KMS-11 (cell line): ENCODE measurements around the gene TSPYL4.

Experiments
- H2AFZ ChIP-seq: fragments of 200-600 bp; sonication (generic); 2 replicates; pipeline ENCODE4 v1.6.1; 2016; ENCODE audit warnings: antibody characterized with exemption, mixed run types, low read depth
- H3K27ac ChIP-seq: fragments of 200-600 bp; sonication (generic); 2 replicates; pipeline ENCODE4 v1.6.1; 2016; ENCODE audit warnings: mild to moderate bottlenecking, mixed run types
- H3K27me3 ChIP-seq: fragments of 200-600 bp; sonication (generic); 2 replicates; pipeline ENCODE4 v1.6.1; 2017; ENCODE audit warnings: mild to moderate bottlenecking, low read depth, mixed run types, moderate library complexity; ENCODE audit not compliant: insufficient read depth
- H3K36me3 ChIP-seq: fragments of 200-600 bp; sonication (generic); 2 replicates; pipeline ENCODE4 v1.6.1; 2017; ENCODE audit warnings: mild to moderate bottlenecking, mixed run types; ENCODE audit not compliant: insufficient read depth
- H3K4me1 ChIP-seq: fragments of 200-600 bp; sonication (generic); 2 replicates; pipeline ENCODE4 v1.6.1; 2016; ENCODE audit warnings: mild to moderate bottlenecking, low read depth, mixed run types; ENCODE audit not compliant: poor library complexity, severe bottlenecking
- H3K4me2 ChIP-seq: fragments of 200-600 bp; sonication (generic); 2 replicates; pipeline ENCODE4 v1.7.0; 2016; ENCODE audit warnings: mild to moderate bottlenecking, mixed run types
- H3K4me3 ChIP-seq: fragments of 200-600 bp; sonication (generic); IDR thresholded peaks from 2 replicates; pipeline ENCODE4 v1.6.1; 2017; ENCODE audit warnings: low read depth, low read length, mixed read lengths; ENCODE audit not compliant: insufficient read depth
- H3K79me2 ChIP-seq: fragments of 200-600 bp; sonication (generic); 2 replicates; pipeline ENCODE4 v1.6.1; 2016; ENCODE audit warnings: low read depth, mixed run types; ENCODE audit not compliant: insufficient read depth
- H3K9ac ChIP-seq: fragments of 200-600 bp; sonication (generic); 2 replicates; pipeline ENCODE4 v1.6.1; 2016; ENCODE audit warnings: mild to moderate bottlenecking, mixed run types
- H4K20me1 ChIP-seq: fragments of 200-600 bp; sonication (generic); 2 replicates; pipeline ENCODE4 v1.6.1; 2016; ENCODE audit warnings: mild to moderate bottlenecking, mixed run types; ENCODE audit not compliant: insufficient read depth
- TF ChIP-seq, protein P1 (sequence below): fragments of 200-600 bp; sonication (generic); conservative IDR thresholded peaks from 2 replicates; pipeline ENCODE4 v1.6.1; 2017; ENCODE audit warnings: low read depth, mild to moderate bottlenecking, antibody characterized with exemption, low read length, moderate library complexity, mixed read lengths

The TSPYL4 gene

GRCh38 chr6:116263353-116263752, 9.5 kb upstream of the TSPYL4 start:
- no peak overlapping the region for H3K4me3 ChIP-seq
- no peak overlapping the region for H3K27ac ChIP-seq
- H3K9ac ChIP-seq = no peak overlapping the region
- no peak overlapping the region for H2AFZ ChIP-seq
- H4K20me1 ChIP-seq = no peaks in the 10 kb centered on the region
- H3K4me2 ChIP-seq = no peak overlapping the region
- H3K27me3 ChIP-seq = no peaks in the 10 kb centered on the region
- H3K79me2 ChIP-seq = no peaks in the 10 kb centered on the region
- H3K4me1 ChIP-seq = peaks cover 3% of the 10 kb centered on the region
- H3K36me3 ChIP-seq = no peaks in the 10 kb centered on the region
- TF ChIP-seq, protein P1, sequence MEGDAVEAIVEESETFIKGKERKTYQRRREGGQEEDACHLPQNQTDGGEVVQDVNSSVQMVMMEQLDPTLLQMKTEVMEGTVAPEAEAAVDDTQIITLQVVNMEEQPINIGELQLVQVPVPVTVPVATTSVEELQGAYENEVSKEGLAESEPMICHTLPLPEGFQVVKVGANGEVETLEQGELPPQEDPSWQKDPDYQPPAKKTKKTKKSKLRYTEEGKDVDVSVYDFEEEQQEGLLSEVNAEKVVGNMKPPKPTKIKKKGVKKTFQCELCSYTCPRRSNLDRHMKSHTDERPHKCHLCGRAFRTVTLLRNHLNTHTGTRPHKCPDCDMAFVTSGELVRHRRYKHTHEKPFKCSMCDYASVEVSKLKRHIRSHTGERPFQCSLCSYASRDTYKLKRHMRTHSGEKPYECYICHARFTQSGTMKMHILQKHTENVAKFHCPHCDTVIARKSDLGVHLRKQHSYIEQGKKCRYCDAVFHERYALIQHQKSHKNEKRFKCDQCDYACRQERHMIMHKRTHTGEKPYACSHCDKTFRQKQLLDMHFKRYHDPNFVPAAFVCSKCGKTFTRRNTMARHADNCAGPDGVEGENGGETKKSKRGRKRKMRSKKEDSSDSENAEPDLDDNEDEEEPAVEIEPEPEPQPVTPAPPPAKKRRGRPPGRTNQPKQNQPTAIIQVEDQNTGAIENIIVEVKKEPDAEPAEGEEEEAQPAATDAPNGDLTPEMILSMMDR = no peak

DNA sequence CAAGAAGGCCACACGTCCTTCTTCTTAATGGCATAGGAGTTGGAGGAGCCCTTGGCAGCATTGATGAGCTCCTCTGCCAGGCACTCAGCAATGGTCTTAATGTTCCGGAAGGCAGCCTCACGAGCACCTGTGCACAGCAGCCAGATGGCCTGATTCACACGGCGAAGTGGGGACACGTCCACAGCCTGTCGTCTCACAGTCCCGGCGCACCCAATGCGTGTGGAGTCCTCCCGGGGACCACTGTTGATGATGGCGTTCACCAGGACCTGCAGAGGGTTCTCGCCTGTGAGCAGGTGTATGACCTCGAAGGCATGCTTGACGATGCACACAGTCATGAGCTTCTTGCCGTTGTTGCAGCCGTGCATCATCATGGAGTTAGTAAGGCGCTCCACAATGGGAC, 4.6 kb upstream of the TSPYL4 start:
- Histone ChIP-seq H3K36me3 (no peaks in the 10 kb centered on the region), H3K27me3 (no peaks in the 10 kb centered on the region), H3K4me3 (no peak overlapping the region), H3K9ac (no peak overlapping the region), H3K79me2 (no peaks in the 10 kb centered on the region), H3K4me1 (peaks cover 4% of the 10 kb centered on the region), H3K27ac (no peak overlapping the region), H2AFZ (no peak overlapping the region), H3K4me2 (no peak overlapping the region), H4K20me1 (no peaks in the 10 kb centered on the region)
- TF ChIP-seq, protein P1 = no peak

DNA sequence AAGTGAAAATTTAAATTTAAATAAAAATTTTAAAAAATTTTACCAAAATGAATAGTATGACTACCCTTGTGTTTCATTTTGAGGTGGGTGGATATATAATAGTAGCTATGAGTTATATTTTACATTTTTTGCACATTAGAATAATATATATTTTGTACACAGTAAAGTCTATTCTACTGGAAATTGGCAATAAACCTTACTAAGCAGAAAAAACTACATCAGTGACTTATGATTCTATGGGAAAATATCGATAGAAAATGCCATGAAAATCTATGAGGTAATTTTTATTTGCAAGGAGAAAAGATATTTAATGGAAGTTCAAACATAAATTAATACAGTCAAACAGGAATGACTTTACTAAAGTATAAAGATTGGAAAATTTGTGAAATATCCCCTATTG, 2.8 kb upstream of the TSPYL4 start:
- H4K20me1 ChIP-seq = no peaks in the 10 kb centered on the region
- no peaks in the 10 kb centered on the region for H3K27me3 ChIP-seq
- no peak overlapping the region for H3K4me2 ChIP-seq
- H3K36me3 ChIP-seq = no peaks in the 10 kb centered on the region
- H3K27ac ChIP-seq = no peak overlapping the region
- H3K4me1 ChIP-seq = peaks cover 4% of the 10 kb centered on the region
- H2AFZ ChIP-seq = no peak overlapping the region
- no peak overlapping the region for H3K4me3 ChIP-seq
- H3K79me2 ChIP-seq = no peaks in the 10 kb centered on the region
- H3K9ac ChIP-seq = no peak overlapping the region
- TF ChIP-seq, protein P1 = no peak

DNA sequence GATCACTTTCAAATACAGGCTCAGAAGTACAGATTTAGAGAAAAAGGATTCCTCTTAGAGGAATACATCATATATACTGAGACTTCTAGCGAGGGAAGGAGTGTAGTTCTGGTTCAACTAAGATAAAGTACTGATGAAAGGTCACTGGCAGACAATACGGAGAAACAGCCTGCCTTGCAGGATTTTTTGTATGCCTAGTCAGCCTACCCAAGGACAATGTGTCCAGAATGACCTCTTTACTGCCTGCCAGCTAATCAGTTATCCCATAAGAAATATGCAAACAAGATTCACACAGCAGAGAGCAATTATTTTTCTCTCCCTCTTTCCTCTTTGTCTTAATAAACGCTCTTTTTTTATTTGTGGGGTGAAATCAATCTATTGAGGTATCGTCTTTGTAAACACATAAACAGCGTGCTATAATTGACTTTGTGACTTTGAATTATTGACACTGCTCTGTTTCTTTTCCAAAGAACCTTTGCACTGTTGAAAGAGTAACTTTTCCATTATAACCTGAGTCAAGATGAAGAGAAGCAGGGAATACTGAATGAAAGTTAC, 1.4 kb upstream of the TSPYL4 start:
- Histone ChIP-seq H3K4me2 (no peak overlapping the region; the same call in 1 of the 2 replicates), H3K4me3 (no peak overlapping the region), H3K9ac (no peak overlapping the region)

More for the DNA sequence above, 1.4 kb upstream of the TSPYL4 start:
- Histone ChIP-seq H3K27me3 (no peaks in the 10 kb centered on the region), H3K4me1 (peaks cover 4% of the 10 kb centered on the region), H3K27ac (no peak overlapping the region), H2AFZ (no peak overlapping the region), H4K20me1 (no peaks in the 10 kb centered on the region), H3K79me2 (no peaks in the 10 kb centered on the region), H3K36me3 (no peaks in the 10 kb centered on the region)
- TF ChIP-seq, protein P1 = no peak
